ENCODE measurements around the gene KLHL8.

The KLHL8 gene

GRCh38 chr4:87220094-87220822, at the start of gene KLHL8:
KLHL8 (minus strand) TSS chr4:87220618; CDS start chr4:87195539, 25,079 bp downstream.
- peak; percentile 87 for DNase-seq

DNA sequence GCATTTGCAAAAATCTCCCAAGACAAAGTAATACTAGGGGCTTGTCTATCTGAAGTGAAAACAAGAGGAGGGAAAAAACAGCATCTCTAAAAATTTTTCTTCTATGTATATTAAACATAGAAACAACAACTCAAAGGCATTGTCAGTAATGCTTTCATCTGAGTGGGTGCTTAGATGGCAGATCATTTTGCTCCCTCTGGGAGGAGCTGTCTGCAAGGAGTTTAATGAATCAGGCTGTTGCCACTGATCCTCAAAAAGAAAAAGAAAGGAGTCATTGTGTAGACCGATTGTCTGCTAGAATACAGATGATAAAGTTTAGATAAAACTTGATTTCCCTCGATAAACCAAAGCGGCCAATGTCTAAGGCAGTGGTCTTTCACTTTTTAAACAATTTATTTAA, 49.7 kb upstream of the KLHL8 start:
- DNase-seq: no peak

GRCh38 chr4:87268411-87268810, 48.0 kb upstream of the KLHL8 start:
- no peak for DNase-seq

DNA sequence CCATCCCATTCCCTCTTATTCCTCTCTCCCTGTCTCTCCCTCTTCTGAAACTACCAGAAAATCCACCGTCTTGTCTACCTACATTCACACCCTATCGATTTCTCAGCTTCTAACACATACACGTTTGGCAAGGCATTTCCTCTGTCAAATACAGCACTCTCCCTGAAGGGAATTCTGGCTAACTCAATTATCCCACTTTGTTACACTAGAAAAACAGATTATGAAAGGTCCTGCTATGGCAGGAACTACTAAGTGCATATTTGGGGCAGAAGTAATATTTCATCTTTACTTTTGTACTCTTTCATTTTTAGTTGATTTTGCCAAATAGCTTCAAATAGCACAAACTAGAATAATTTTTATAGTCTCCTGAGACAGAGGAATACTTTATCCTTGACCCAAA, 46.6 kb upstream of the KLHL8 start:
- DNase-seq: no peak

DNA sequence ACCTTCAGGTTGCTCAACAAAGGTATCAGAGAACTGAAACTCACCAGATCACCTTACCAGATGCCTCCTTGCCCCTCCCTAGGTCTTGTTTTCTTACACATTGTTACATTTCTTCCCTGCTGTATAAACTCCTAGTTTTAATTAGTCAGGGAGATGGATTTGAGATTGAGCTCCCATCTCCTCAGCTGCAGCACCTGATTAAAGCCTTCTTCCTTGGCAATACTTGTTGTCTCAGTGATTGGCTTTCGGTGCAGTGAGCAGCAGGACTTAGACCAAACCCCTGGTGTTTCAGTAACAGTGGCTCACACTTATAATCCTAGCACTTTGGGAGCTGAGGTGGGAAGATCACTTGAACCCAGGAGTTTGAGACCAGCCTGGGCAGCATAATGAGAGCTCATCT, 42.5 kb upstream of the KLHL8 start:
- DNase-seq: no peak

GRCh38 chr4:87260477-87260876, 40.1 kb upstream of the KLHL8 start:
- DNase-seq: no peak

DNA sequence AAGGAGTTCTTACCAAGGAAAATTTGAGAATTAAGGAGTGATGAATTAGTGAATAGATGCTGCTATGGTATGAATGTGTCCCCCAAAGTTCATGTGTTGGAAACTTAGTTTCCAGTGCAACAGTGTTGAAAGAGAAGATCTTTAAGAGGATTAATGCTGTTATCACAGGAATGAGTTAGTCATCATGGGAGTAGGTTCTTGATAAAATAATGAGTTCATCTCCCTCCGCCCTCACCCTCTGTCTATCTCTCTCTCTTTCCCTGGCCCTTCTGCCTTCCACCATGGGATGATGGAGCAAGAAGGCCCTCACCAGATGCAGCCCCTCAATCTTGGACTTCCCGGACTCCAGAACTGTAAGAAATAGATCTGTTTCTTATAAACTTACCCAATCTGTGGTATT, 38.3 kb upstream of the KLHL8 start:
- DNase-seq: no peak

GRCh38 chr4:87257523-87257922, 37.1 kb upstream of the KLHL8 start:
- no peak for DNase-seq

- DNase-seq: no peak
Measured at GRCh38 chr4:87255755-87256154, 35.3 kb upstream of the KLHL8 start.

- DNase-seq: no peak
Measured at GRCh38 chr4:87251106-87251505, 30.7 kb upstream of the KLHL8 start.

DNA sequence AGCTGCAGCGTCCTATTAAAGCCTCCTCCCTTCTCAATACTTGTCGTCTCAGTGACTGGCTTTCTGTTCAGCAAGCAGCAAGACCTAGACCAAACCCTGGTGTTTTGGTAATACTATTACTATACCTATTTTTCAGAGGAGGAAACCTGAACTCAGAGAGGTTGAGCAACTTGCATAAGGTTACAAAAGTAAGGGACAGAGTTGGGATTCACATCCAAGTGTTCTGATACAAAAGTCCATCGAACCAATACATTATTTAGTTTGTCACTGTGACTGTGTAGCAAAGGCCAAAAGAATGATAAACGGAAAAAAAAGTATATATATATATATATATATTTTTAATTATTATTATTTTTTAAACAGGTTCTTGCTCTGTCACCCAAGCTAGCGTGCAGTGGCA, 29.9 kb upstream of the KLHL8 start:
- DNase-seq: no peak

GRCh38 chr4:87249332-87250019, 29.1 kb upstream of the KLHL8 start:
- DNase-seq: no peak

DNA sequence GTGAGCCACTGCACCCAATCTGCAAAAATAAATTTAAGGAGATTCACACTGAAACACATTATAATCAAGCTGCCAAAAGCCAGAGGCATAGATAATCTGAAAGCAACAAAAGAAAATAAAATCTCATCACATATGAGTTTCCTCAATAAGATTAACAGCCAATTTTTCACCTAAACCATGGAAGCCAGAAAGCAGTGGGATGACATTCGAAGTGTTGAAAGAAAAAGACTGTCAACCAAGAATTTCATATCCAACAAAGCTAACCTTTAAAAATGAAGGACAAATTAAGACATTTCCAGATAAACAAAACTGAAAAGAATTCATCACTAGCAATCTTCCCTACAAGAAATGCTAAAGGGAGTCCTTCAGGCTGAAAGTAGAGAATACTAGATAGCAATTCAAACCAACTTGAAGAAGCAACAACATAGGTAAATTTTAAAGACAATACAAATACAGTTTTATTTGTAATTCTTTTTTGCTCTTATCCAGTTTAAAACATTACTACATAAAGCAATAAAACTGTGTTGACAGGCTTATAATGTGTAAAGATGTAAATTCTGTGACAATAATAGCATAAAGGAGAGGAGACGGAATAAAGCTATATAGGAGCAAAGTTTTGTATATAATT, 23.1 kb upstream of the KLHL8 start:
- DNase-seq: no peak

DNA sequence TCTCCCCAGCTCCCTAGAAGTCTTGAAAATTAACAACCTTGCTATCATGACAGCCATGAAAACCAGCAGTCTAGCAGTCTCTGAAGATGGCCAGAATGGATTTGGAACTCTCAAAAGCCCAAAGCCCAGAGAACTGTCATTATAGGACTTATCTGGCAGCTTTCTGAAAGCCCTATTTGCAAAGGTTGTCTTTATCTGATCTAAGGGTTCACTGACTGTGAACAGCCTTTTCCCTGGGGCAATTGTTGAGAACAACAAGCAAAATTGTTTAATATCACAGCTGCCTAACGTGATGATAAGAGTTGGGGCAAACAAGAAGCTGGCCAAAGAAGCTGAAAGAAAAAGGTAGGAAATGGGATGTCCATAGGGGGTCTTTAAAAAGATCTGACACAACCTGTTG, 20.9 kb upstream of the KLHL8 start:
- DNase-seq: no peak

DNA sequence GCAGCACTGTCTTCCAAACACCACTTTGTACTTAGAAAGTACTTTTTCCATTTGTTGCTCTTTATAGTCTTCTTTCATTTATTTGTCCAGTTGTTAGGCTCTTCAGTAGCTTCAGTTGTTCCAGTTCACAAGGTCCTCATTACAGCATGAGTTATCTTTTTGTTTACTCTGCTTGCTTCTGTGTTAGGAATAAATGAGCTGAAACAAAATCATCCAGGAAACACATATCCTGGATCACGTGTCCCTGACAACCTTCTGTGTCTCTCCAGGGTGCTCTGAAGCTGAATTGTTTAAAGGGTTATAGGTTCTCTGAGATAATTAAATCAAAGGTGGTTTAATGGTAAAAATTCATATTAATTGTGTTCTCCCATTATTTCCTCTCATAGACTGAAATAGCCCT, 19.9 kb upstream of the KLHL8 start:
- no peak for DNase-seq

- DNase-seq: no peak
Measured at GRCh38 chr4:87239821-87240220, 19.4 kb upstream of the KLHL8 start.

DNA sequence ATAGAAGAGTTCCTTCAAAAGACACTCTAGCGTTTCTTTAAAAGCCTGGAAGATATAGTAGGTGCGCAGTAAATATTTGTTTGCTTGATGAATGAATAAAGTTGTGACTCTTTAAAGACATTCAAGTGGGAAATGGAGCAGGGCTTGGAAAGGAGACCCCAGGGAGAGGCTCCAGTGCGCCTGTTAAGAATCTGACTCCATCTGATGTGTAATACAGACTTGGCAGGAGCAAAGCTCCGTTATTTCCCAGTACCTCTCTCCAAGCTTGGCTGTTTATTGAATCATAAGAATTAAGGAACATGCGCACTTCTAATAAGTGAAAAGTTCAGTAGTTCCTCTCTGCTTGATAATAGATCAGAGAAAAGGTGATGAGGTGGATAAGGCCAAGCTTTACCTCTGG, 18.8 kb upstream of the KLHL8 start:
- DNase-seq: no peak

DNA sequence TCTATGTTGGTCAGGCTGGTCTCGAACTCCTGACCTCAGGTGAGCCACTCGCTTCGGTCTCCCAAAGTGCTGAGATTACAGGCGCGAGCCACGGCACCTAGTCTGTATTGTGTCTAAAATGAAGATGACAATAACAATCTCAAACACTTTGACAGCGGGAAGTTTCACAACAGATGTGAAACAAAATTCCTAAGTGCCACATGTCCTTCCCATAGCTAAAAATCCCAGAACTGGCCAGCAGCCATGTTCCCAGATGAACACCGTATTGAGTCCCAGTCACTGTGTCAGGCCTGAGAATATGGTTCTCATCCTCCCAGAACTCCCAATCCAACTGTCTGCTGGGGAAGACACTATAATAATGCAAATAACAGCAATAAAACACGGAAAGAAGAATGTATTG, 16.4 kb upstream of the KLHL8 start:
- no peak for DNase-seq

DNA sequence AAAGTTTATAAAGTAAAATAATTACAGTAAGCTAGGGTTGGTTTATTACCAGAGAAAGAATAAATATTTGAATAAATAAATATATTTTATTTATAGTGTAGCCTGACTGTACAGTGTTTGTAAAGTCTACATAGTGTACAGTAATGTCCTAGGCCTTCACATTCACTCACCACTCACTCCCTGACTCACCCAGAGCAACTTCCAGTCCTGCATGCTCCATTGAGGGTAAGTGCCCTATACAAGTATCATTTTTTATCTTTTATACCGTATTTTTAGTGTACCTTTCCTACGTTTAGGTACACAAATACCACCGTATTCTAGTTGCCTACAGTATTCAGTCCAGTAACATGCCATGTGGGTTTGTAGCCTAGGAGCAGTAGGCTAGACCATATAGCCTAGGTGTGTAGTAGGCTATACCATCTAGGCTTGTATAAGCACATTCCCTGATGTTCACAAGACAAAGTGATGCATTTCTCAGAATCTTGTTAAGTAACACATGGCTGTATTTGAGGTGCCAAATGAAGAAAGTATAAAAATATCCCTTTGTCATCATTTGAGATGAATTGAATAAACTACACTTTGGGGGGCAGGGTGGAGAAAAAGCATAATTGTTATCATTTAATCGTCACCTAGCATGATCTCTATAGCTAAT, 14.7 kb upstream of the KLHL8 start:
- DNase-seq: no peak

DNA sequence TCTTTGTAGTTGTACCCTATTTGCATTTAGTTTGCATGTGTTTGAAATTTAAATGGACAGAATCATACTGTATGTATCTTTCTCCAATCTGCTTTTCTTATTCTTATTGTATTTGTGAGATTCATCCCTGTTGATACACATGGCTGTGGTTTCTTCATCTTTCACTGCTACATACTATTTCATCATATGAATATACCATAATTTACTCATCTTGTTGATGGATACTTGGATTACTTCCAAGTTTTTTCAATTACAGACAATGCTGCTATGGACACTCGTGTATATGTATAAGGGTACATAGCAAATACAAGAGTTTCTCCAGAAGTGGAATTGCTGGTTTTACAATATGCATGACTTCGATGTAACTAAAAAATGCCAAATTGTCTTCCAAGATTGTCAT, 11.8 kb upstream of the KLHL8 start:
- no peak for DNase-seq

- no peak for DNase-seq
Measured at GRCh38 chr4:87230806-87231205, 10.4 kb upstream of the KLHL8 start.

DNA sequence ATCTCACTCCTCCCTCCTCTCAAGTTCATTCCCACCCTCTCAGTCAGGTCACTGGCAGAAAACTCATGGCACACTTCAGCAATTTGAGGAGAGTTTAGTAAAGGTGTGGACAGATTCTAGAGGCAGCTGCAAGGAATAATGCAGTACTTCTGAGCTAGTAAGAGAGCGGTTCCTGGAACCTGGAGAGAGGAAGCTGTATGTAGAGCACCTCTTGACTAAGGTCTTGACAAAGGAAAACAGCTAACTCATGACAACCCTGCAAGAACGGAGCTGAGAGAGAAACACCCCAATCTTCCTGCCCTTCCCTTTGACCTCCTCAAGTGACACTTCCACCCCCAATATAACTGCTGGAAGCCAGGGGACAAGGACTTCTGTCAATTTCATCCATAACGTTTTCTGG, 9.6 kb upstream of the KLHL8 start:
- DNase-seq: no peak

GRCh38 chr4:87228262-87228860, 7.9 kb upstream of the KLHL8 start:
- no peak for DNase-seq
